DOHH2 (cell line): ENCODE measurements around the gene TET2.

Experiments
- CTCF ChIP-seq: fragments of 200-600 bp; sonication (generic); IDR thresholded peaks from one replicate; pipeline ENCODE4 v1.5.1; 2014; ENCODE audit warnings: antibody characterized with exemption, mild to moderate bottlenecking, low read depth, low read length; ENCODE audit not compliant: poor library complexity, severe bottlenecking
- EZH2phosphoT487 ChIP-seq: fragments of 200-600 bp; sonication (generic); IDR thresholded peaks from 2 replicates; pipeline ENCODE4 v1.6.1; 2017; ENCODE audit warnings: borderline replicate concordance, mild to moderate bottlenecking, antibody characterized with exemption, low read length, moderate library complexity, mixed read lengths

- TF ChIP-seq CTCF (no peak), EZH2phosphoT487 (no peak)
These were observed 24.0 kb downstream of the TET2 start for GRCh38 chr4:105170711-105171110.
